A549 treated with GW870086 at 1 μM for 4 hours (cell line): Measurements from ENCODE around the gene TH. TPM values are rescaled to one million over a fixed set of nuclear protein-coding genes. Genes with fewer than 3 reads are reported as not detected.

Source experiments
- total RNA-seq: library from RNA; stranded (reverse); fragments of 200-300 nt; extraction: Qiagen RNA extraction; gene quantifications from 5 replicates; pipeline ENCODE4 v1.2.3, GENCODE V29; 2022; ENCODE audit warnings: low read depth

Gene TH
- total RNA-seq, result not detected in 5 replicates

GRCh38 chr11:2171591-2172003, at the start of gene TH:
Gene TH (minus strand): TSS chr11:2171815. CDS start chr11:2171786, 29 bp downstream.

DNA sequence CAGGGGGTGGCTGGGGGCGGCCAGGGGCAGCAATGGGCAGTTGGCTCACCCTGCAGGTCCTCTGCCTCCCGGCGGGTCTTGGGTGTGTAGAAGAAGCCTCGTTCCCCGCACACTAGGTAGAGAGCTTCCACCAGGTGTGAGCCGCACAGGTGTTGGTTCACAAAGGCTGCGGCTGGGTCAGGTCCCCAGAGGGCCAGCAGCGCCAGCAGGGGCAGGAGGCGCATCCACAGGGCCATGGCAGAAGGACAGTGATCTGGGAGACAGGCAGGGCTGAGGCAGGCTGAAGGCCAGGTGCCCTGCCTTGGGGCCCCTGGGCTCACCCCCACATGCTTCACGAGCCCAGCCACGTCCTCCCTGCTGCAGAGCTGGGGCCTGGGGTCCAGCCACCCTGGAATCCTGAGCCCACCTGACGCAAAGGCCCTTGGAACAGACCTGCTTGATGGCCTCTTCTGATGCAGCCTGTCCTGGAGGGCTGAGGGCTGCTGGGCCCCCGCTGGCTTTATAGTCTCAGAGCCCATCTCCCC, 10.8 kb downstream of the TH start, which contains the start of gene INS:
INS (minus strand) TSS at position 474 of the 524 bp plus-strand sequence; CDS start at position 236, 238 bp downstream.

DNA sequence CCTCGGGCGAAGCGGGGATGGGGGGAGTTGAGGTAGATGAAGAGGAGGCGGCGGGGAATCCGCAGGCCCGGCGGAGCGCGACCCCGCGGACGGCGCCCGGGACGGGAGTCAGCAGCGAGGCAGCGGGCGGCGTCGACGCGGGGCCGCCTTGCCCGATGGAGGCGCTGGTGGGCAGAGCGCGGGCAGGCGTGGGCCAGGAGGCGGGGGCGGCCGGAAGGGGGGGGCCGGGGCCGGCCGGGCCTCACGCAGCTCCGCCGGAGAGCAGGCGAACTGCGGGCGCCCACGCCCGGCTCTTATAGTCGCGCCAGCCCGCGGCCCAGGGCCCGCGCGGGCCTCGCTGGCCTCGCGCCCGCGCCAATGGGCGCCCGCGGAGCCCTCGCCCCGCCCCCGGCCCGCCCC, 32.5 kb downstream of the TH start, which contains the start of gene IGF2:
IGF2 (minus strand) TSS at position 267 of the 399 bp plus-strand sequence. CDS start 3,866 bp downstream, outside the sequence.

Other genes starting within 250 kb of the TH start
- gene MRPL23, start 224.5 kb downstream of the TH start, total RNA-seq, result 144 to 164 TPM (median 156 TPM) in 5 replicates
- 8.3 to 20.6 TPM (median 14.5 TPM) in 5 replicates for gene H19, start 174.0 kb downstream of the TH start, total RNA-seq
- gene IGF2, start 32.4 kb downstream of the TH start, total RNA-seq, result 2.3 to 3.5 TPM (median 3.1 TPM) in 5 replicates
- gene INS, start 10.6 kb downstream of the TH start, total RNA-seq, result not detected in 5 replicates
- gene ASCL2, start 98.8 kb upstream of the TH start, total RNA-seq, result 0.07 TPM in 1 of 5 replicates, not detected in the others
- gene C11orf21, start 130.1 kb upstream of the TH start, total RNA-seq, result not detected in 5 replicates
- not detected in 5 replicates for gene TSPAN32, start 130.2 kb upstream of the TH start, total RNA-seq
- 294 to 435 TPM (median 394 TPM) in 5 replicates for gene CD81, start 205.5 kb upstream of the TH start, total RNA-seq
- gene TSSC4, start 228.9 kb upstream of the TH start, total RNA-seq, result 46.7 to 79.0 TPM (median 67.0 TPM) in 5 replicates